Measurements from ENCODE around the gene CYP26B1.

- TF ChIP-seq POLR2A (IDR thresholded peaks at IDR 0.05), result no peak
- TF ChIP-seq CTCF (IDR thresholded peaks at IDR 0.05), result no peak
Observed at GRCh38 chr2:72175636-72176035, 28.0 kb upstream of the CYP26B1 start.
